HL-60/S4 (cell line): ENCODE data around the gene MYO1B.

Experiments
- in situ Hi-C: fragments of 300-500 bp; cut with MboI; formaldehyde crosslinking; loops from 2 replicates; pipeline ENCODE4 v1.14.3; 2022; ENCODE audit warnings: low sequenced_read_pairs

MYO1B gene

DNA sequence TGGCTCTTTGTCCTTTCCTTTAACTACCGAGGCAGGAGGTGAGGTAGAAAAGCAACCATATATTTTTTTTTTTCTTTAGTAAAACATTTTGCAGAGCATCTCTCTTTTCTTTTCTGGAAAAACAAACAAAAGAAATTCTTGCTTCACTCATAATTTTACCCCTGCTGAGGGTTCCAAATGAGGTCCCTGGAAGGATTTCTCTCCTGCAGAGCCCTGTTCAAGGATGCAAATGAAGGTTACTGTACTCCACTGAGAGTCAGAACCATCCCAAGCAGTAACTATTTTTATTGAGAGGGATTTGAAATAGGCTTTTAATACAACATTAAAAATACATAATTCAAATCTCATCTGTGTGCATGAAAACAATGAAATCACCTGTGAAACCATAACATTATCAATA, 19.5 kb upstream of the MYO1B start:
- in situ Hi-C loops = no loop called here

DNA sequence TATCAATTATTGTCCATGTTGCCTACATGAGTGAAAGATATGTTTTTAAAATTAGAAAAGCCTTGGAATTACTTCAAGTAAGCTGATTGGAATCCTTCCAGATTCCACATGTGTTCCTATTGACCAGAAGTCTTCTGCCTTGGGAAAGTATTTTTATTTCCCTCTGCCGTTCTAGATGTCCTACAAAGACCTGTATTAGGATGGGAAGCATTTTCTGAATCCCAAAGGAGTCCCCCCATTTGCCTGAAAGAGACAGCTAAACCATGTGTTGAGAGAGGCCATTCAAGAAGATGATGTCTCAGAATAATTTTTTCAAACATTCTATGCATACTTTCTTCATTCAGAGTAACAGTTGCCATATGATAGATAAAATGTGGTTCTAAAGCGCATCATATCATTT, 19.0 kb upstream of the MYO1B start:
- in situ Hi-C loops = no loop called here

DNA sequence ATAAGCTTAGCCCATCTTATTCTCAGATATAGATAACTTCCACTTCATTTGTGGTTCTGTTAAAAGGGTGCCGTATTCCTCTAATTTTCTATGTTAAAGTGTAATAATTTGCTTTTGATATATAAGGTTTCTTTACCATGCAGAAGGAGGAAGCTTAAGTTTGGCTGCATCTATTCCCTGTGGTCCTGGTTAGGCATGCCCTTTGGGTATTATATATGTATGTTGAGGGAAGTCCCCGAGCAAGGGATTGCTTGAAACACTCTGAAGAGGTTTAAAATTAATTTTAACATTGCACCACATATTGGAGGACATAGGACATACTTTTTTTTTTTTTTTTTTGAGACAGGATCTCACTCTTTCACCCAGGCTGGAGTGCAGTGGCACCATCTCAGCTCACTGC, 16.9 kb upstream of the MYO1B start:
- in situ Hi-C loops = no loop called here

DNA sequence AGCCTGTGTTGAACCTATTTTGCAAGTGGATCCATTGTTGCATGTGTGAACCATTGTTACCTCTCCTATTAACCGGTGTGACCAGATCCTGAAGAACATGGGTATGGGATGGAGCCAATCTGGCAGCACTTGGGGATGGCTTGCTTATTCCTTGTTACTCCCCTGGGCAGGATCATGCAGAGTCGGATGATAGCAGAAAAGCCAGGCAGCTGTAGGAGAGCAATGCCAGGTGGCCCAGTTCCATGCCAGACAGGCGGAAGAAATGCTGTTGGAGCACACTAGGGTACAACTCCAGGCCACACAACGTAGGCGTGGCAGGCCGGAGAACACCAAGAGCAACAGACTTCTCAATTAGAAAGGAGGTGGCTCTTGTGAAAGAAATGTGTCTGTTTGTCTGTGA, 16.3 kb upstream of the MYO1B start:
- in situ Hi-C loops = no loop called here

DNA sequence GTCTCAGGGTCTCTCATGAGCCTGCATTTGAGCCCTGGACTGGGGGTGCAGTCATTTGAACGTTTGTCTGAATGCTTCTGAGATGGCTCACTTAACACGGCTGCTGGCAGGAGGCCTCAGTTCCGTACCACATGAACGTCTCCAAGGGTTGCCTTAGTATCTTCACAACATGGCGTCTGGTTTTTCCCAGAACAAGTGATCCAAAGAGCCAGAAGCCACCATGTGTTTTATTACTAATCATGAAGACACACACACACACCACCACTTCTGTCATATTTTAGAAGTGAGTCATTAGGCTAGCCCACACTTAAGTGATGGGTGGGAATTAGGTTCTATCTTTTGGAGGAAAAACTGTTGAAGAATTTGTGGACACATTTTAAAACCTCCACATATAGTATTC, 15.0 kb upstream of the MYO1B start:
- in situ Hi-C loops = no loop called here

DNA sequence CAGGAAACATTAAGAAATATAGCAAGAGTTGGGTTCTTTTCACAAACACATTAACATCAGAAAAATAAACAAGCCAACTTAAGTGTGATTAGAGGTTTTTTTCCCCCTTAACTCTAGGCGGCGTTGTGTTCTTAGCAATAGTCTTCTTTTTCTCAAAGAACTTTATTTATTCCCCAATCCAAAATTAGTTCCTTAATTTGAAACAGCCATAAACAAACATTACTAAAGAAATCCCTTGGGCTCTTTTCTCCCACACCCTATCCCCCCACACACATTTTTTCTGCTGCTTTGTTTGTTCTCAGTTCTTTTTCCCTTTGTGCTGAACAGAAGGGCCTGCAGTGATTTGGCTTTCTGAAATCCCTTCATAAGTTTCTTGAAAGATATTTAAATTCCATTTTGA, 13.2 kb upstream of the MYO1B start:
- in situ Hi-C loops = no loop called here

DNA sequence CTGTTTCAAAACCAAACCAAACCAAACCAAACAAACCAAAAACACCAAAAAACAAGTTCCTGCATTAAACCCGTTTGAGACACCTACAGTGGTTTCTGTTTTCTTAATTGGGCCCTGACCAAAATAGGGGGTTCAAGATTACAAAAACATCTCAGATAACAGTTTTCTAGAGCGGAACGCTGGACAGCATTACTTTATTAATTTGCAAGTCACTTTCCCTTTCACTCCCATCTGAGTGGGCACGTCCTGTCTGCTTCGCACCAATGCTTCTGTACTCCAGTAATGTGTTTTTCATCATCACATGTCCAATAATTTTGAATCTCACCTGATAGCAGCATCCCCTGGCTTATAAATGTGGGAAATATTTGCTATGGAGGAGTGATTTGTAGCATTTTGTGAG, 11.7 kb upstream of the MYO1B start:
- in situ Hi-C loops = no loop called here

DNA sequence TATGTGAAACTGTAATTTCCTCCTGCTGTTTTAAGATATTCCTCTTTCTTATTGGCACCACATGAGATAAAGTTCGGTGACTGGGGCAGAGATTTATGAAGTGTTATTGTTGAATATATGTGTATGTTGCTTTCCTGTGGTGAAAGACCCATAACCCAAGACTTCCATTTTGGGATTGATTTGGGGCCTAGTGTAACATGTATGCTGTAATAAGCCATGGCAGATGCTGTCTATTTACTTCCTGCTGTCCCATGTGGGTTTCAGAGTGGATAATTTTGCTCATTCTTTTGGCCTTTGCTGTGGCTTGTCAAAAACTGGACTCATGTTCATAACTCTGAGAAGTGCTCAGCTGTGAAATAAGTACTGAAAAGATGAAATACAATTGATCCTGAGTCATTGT, 10.8 kb upstream of the MYO1B start:
- in situ Hi-C loops = no loop called here

DNA sequence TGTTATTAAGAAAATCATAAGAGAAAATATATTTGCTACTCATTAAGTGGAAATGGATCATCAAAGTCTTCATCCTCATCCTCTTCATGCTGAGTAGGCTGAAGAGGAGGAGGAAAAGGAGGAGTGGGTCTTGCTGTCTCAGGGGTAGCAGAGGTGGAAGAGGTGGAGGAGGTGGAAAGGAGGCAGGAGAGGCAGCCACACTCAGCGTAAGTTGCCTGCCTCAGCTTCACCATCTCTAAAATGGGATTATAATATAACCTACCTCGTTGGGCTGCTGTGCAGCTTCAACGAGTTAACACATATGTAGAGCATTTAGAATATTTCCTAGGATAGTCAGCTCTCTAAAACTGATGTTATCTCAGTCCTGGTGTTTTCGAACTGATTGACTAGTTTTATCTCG, 4.3 kb upstream of the MYO1B start:
- in situ Hi-C loops = no loop called here

DNA sequence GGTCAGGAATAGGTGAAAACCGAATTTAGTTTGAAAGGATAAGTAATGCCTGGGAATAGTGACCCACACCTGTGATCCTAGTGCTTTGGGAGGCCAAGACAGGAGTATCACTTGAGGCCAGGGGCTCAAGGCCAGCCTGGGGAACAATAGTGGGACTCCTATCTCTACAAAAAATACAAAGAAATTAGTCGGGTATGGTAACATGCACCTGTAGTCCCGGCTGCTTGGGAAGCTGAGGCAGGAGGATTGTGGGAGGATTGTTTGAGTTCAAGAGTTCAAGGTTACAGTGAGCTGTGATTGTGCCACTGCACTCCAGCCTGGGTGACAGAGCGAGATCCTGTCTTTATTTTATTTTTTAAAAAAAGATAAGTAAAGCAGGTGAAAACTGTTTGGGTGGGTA, 3.8 kb upstream of the MYO1B start:
- in situ Hi-C loops = no loop called here

DNA sequence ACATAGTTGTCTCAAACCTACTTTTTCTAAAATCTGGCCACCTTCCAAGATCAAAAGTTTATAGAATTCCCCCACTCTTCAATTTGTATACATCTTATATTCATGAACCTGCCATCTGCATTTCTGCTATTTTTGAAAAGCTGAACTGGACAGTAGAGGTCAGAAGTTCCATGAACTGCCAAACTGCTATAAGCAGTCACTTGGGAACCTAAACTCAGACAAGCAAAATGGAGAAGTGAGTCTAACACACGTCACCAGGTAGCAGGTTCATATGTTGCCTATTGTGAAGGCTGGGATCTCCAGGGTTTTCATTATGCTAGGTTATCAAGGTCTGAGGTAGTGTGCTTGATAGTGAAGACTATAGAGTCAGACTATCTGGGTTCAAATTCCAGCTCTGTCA, 2.0 kb upstream of the MYO1B start:
- in situ Hi-C loops = no loop called here

DNA sequence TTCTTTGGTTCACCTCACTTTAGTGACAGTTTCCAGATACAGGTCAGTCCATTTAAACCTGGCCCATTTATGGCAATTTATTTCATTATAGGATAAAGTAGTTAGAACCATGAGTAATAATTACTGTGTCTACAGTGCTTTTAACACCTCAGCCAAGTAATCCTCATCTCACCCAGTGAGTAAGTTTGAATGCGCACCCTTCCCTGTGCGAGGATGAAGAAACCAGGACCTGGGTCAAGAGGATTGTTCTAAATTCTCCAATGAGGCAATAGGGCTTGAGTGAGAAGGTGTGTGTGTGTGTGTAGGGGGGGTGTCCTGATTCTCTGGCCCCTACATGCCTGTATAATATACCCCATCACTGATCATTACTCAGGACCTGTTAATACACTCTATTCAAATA, 854 bp upstream of the MYO1B start:
- in situ Hi-C loops = no loop called here

DNA sequence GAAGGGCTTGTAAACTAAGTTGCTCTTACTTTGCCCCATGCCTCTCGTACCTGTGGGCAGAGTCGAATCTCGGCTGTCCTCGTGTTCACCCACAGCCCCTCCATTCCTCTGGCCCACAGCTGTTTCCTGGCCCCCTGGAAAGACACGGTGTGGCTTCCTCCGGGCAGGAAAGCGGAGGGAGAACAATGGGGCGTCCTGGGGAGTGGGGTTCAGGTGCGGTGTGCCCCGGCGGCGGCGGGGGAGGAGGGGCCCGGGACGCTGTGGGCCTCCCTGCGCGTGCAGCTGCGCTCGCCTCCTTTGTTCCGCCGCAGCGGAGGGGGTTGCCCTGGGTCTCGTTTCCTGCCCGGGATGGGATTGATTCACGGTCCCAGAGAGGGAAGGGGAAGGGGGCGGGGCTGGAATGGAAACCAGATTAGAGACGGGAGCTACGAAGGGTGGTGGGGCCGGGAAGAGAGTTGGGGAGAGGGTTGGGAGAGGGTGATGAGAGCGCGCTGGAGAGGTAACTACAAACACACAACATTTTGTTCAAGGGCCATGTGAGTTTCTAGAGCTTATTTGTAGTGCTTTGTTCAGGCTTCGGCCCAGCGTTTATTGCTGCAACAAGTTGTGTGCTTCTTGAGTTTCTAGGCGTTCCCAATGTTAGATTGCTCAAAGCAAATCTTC, 796 bp downstream of the MYO1B start:
- in situ Hi-C loops = no loop called here

DNA sequence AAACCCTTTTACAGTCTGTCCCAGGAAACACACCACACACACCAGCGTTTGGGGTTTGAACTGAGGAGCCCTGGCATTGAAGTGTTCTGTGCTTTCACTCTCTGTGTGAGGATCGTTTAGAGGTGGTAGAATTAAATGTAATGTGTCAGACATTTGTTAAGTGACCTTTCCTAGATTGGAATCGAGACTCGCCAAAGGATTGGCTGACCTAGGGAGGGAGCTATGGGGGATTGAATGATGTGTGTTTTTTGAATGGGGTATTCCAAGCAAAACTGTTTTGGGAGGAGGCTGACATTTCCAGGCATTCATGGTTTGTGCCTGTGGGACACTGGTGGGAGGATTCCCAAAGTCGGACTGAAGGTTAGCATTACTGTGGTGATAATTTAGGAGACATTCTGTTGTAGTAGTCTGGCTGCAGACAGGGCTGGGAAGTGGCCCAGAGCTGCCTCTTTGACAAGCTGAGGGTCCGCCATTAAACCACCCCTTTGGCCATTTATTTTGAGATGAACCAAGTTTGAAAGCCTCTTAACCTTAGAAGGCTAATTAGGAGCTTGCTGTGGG, 1.7 kb downstream of the MYO1B start:
- in situ Hi-C loops = no loop called here

DNA sequence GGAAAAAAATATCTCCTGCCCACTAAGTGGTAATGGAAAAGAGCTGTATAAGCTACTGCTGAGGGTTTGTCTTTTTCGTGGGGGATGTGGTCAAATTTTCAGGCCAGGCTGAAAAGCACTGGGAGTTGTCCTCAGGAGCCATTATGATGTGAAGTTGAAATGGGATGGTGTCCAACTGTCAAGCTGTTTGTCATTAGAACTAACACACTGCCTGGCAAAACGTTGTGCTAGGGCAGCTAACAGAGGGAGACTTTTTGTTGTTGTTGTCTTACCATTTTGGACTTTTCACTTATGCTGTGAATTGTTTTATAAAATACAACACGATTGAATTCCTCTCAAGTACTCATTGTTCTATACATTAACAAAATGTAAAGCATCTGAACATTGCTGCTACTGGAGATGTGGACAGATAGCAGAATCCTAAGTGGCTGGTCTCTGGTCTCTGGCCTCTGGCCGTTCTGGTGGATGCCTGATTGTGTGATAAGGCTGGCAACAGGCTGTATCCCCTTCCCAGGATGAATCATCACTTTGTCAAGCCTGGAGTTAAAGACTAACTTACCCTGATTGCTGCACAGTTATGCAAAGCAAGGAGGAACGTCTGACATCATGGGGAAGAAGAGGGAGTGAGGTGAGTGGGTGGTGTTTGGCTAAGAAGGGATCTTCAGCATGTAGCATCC, 2.3 kb downstream of the MYO1B start:
- in situ Hi-C loops = no loop called here

DNA sequence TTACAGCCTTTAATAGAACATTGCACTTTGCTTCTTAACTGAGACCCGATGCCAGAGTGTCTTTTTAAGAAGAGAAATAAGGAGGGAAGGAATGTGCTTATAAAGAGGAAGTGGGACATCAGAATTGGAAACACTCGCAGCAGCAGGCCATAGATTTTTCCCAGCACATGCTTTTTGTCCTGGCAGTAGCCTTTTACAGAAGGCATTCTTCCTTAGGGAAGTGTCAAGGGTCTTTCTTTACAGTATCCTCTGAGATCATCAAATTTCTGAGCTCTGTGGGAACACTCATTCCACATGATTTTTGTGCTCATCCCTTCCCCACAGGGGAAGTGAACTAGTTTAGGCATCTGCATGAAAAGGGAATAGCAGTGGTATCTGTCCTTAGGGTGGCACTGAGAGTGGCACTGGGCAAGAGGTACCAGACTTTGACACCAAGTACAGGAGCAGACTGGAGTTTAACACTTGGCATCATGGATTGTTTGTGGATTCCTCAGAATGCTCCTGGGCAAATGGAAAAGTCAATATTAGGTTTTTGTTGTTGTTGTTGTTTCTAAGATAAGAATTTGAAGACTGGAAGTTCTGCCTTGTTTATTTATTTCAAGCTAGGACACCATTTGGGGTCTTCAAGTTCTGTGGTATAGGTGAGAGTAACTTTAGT, 4.1 kb downstream of the MYO1B start:
- in situ Hi-C loops = no loop called here

DNA sequence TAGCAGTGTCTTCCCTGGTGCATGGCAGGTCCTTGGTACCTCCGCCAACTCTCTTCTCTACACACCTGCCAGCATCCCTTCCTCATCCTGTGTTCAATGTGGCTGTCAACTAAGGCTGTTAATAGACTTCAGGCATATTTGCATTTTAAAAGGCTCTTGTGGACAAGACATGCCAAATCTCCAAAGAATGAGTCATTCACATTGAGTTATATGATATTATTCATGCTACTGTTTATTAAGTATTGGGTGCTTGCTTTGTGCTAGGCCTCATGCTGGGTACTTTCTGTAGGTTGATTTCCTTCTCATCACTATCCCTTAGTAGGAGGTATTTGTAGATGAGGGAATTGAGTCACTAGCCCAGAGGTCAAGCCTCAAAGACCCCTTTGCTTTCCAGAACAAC, 5.2 kb downstream of the MYO1B start:
- in situ Hi-C loops = no loop called here

DNA sequence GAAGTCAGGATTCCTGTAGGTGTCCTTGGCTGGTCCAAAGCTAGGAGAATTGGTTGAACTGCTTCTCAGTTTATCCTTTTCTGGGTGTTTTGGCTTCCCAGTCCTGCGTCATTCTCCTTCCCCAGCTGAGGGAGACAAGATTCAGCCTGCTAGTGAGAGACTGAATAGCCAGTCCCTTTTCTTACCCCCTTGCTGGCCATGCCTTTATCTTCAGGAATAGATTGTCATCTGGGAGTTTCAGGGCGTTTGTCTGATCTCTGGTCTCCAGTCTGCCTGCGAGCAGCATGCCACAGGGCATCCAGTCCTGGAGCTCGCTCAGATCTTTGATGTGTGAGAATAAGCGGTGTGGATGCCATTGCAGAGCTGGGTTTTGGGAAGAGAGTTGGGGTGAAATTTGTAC, 5.8 kb downstream of the MYO1B start:
- in situ Hi-C loops = no loop called here

DNA sequence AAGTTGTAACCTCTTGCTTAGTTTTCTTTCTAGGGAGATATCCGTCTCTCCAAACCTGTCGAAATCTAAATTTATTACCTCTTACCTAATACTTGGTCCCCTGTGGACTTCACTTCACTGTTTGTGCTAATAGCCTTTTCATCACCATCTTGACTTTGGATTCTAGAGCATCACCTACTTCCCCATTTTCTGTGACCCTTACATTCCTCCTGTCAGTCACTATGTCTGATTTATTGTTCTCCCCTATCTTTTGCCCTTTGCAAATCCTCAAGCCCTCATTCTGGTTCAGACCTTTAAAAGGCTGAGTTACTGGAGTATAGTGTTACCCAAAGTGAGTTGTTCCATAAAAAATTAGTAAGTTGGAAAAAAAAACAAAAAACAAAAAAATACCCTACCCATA, 7.5 kb downstream of the MYO1B start:
- in situ Hi-C loops = no loop called here

DNA sequence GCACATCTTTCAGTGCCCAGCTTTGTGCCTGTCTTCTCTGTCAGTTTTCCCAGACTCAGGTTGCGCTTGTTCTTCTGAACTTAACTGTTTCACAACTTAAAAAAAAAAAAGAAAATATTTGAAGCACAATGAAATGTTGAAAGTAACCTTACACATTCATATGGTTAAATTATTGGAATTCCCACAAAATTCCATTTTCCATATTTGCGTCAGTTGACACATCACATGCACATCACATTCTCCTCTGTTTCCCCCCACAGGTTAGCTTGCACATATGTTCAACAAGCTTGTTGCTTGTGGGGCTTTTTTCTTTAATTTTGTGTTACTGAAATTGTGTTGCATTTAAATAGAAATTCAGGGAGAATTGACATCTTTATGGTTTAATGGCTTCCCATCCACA, 8.3 kb downstream of the MYO1B start:
- in situ Hi-C loops = no loop called here

DNA sequence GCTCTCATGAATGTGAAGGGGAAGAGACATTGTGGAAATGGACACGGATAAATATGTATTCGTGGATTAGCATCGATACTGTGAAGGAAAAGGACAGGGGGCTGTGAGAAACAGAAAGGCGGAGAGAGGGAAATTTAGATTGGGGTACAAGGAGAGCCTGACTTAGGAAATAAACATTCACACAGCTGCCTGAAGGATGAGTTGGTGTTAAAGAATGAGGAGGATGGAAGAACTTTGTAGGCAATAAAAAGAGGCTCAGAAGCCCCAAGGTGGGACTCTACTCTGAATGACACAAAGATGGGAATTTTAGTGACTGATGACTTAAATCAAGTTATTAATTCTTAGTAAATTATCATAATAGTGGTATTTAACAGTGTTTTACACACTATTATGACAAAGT, 10.1 kb downstream of the MYO1B start:
- in situ Hi-C loops = no loop called here

DNA sequence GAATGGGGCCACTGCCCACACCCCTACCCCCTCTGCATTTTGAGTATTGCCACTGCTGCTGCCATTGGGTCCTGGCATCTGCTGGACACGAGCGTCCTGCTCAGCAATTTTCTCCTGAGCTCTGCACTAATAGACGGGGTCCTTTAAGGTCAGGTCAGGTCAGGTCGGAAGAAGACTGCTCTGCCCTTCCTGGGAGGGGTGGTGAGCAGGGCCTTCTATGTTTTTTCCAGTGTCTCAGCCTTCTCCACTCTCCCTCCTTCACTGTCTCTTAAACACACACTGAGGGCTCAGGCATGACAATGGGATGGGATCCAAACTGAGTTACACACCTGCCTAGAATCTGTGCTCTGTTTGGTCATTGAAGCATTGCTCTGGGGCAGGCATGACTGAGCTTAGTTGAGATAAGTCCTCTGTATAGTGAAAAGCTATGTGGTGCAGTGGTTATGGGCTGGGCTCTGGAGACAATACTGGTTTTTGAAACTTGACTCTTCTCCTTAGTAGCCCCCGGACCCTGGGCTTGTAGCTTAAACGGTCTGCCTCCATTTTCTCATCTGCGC, 10.6 kb downstream of the MYO1B start:
- in situ Hi-C loops = no loop called here
